Amniotic stem cell (primary cell): ENCODE results near the gene LHFPL3.
"Not testable (repeated sequence)": the region's sequence is repeated elsewhere in the genome, so short reads cannot be mapped to it uniquely, and the experiment has no call there.

Experiments
- DNase-seq: peaks from one replicate; lab custom pipeline; 2025; lab: John Stamatoyannopoulos, UW

The LHFPL3 gene

GRCh38 chr7:104898434-104898833 is 570.0 kb downstream of the LHFPL3 start:
- no peak for DNase-seq

GRCh38 chr7:104900525-104901239 is 572.3 kb downstream of the LHFPL3 start:
- no peak for DNase-seq

GRCh38 chr7:104901240-104901619 is 572.8 kb downstream of the LHFPL3 start:
- no peak for DNase-seq

- no peak for DNase-seq
Measured at GRCh38 chr7:104902183-104902582, 573.8 kb downstream of the LHFPL3 start.

- DNase-seq = no peak
Measured at GRCh38 chr7:104903044-104903443, 574.6 kb downstream of the LHFPL3 start.

- no peak for DNase-seq
Measured at GRCh38 chr7:104903846-104904245, 575.4 kb downstream of the LHFPL3 start.

GRCh38 chr7:104906032-104906431 is 577.6 kb downstream of the LHFPL3 start:
- DNase-seq = no peak

GRCh38 chr7:104906556-104906955 is 578.2 kb downstream of the LHFPL3 start:
- DNase-seq = no peak

- no peak for DNase-seq
Measured at GRCh38 chr7:104908636-104909035, 580.2 kb downstream of the LHFPL3 start.

GRCh38 chr7:104909096-104909495 is 580.7 kb downstream of the LHFPL3 start:
- DNase-seq = no peak

GRCh38 chr7:104914421-104914820 is 586.0 kb downstream of the LHFPL3 start:
- DNase-seq = no peak

GRCh38 chr7:104921596-104921995 is 593.2 kb downstream of the LHFPL3 start:
- no peak for DNase-seq

GRCh38 chr7:104922182-104923009 is 594.0 kb downstream of the LHFPL3 start:
- no peak for DNase-seq

- peak; percentile 50 for DNase-seq
Measured at GRCh38 chr7:104923010-104923421, 594.6 kb downstream of the LHFPL3 start.

GRCh38 chr7:104926189-104926588 is 597.8 kb downstream of the LHFPL3 start:
- not testable (repeated sequence) for DNase-seq

- DNase-seq = no peak
Measured at GRCh38 chr7:104926601-104927041, 598.2 kb downstream of the LHFPL3 start.

- no peak for DNase-seq
Measured at GRCh38 chr7:104927055-104927454, 598.7 kb downstream of the LHFPL3 start.

GRCh38 chr7:104928721-104929400 is 600.5 kb downstream of the LHFPL3 start:
- DNase-seq = no peak

- DNase-seq = no peak
Measured at GRCh38 chr7:104929921-104930320, 601.5 kb downstream of the LHFPL3 start.

GRCh38 chr7:104931181-104931781 is 602.9 kb downstream of the LHFPL3 start:
- DNase-seq = no peak

GRCh38 chr7:104933022-104933421 is 604.6 kb downstream of the LHFPL3 start:
- DNase-seq = no peak

- no peak for DNase-seq
Measured at GRCh38 chr7:104933521-104933988, 605.2 kb downstream of the LHFPL3 start.
